ENCODE data around the gene TNFRSF4. TPM values are rescaled to one million over a fixed set of nuclear protein-coding genes. Genes with fewer than 3 reads are reported as not detected.

The TNFRSF4 gene
- total RNA-seq, 1 donor from 2014 or later: not detected

- Histone ChIP-seq H3K4me1 (peaks cover 16% of the 10 kb centered on the region), H3K36me3 (no peaks in the 10 kb centered on the region), H3K4me3 (no peak overlapping the region), H3K27me3 (peaks cover 2% of the 10 kb centered on the region), H3K9me3 (no peaks in the 10 kb centered on the region), H3K27ac (no peak overlapping the region)
- no peak for DNase-seq (ENCODE audit: extremely low spot score in 2 of 2)
- TF ChIP-seq, protein P1, sequence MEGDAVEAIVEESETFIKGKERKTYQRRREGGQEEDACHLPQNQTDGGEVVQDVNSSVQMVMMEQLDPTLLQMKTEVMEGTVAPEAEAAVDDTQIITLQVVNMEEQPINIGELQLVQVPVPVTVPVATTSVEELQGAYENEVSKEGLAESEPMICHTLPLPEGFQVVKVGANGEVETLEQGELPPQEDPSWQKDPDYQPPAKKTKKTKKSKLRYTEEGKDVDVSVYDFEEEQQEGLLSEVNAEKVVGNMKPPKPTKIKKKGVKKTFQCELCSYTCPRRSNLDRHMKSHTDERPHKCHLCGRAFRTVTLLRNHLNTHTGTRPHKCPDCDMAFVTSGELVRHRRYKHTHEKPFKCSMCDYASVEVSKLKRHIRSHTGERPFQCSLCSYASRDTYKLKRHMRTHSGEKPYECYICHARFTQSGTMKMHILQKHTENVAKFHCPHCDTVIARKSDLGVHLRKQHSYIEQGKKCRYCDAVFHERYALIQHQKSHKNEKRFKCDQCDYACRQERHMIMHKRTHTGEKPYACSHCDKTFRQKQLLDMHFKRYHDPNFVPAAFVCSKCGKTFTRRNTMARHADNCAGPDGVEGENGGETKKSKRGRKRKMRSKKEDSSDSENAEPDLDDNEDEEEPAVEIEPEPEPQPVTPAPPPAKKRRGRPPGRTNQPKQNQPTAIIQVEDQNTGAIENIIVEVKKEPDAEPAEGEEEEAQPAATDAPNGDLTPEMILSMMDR (IDR thresholded peaks at IDR 0.05): no peak
- no peak for TF ChIP-seq POLR2A (IDR thresholded peaks at IDR 0.05)
- TF ChIP-seq POLR2AphosphoS5 (IDR thresholded peaks at IDR 0.05; ENCODE audit: insufficient read depth in 1 of 2, low read depth in 1 of 2): no peak
- intact Hi-C loops (cut with DNase I): no loop called here
Measured at GRCh38 chr1:1244192-1244811, 30.3 kb upstream of the TNFRSF4 start.

DNA sequence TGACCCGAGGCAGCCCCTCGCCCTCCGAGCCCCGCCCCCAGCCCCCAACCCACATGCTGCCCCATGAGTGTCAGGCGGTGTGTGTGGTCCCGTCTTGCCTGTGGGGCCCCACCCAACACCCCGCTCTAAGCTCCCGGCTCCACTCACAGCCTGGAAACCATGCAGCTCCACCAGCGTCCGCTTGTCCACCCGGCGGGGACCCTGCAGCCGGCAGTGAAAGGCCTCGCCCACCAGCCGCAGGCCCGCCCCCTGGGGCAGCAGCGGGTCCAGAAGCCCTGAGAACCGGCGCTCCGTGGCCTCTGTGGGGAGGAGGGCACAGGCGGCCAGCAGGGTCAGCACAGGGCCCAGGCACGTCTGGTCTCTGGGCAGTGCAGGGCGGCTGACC, 29.8 kb upstream of the TNFRSF4 start:
- intact Hi-C loops (cut with DNase I): no loop called here
- Histone ChIP-seq H3K27ac (no peak overlapping the region), H3K9me3 (no peaks in the 10 kb centered on the region), H3K4me1 (peaks cover 20% of the 10 kb centered on the region), H3K36me3 (no peaks in the 10 kb centered on the region), H3K4me3 (no peak overlapping the region), H3K27me3 (peaks cover 4% of the 10 kb centered on the region)
- TF ChIP-seq, protein P1 (IDR thresholded peaks at IDR 0.05): no peak
- no peak for TF ChIP-seq POLR2A (IDR thresholded peaks at IDR 0.05)
- TF ChIP-seq POLR2AphosphoS5 (IDR thresholded peaks at IDR 0.05; ENCODE audit: insufficient read depth in 1 of 2, low read depth in 1 of 2): no peak
- DNase-seq (ENCODE audit: extremely low spot score in 2 of 2): no peak

DNA sequence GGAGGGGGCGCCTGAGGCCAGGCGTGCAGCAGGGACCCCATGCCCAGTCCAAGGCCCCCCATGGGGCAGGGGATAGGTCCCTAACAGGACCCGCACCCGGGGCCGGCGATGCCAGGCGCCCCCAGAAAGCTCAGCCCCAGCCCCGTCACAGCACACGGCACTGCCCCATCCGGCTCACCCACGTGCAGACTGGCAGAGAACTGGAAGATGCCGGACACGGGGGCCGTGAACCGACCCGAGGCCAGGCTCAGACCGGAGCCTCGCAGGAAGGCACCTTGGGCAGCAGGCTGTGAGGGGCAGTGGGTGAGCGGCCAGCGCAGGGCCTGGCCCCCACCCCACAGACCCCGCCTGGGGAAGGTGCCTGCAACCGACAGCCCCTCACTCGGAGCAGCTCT, 29.3 kb upstream of the TNFRSF4 start:
- intact Hi-C loops (cut with DNase I): no loop called here
- Histone ChIP-seq H3K27ac (no peak overlapping the region), H3K36me3 (no peaks in the 10 kb centered on the region), H3K4me1 (peaks cover 24% of the 10 kb centered on the region), H3K4me3 (no peak overlapping the region), H3K9me3 (no peaks in the 10 kb centered on the region), H3K27me3 (peaks cover 4% of the 10 kb centered on the region)
- TF ChIP-seq, protein P1 (IDR thresholded peaks at IDR 0.05): no peak
- TF ChIP-seq POLR2A (IDR thresholded peaks at IDR 0.05) (no peak), POLR2AphosphoS5 (IDR thresholded peaks at IDR 0.05; ENCODE audit: insufficient read depth in 1 of 2, low read depth in 1 of 2) (no peak)
- DNase-seq (ENCODE audit: extremely low spot score in 2 of 2): no peak

- intact Hi-C loops (cut with DNase I): no loop called here
- no peaks in the 10 kb centered on the region for H3K9me3 ChIP-seq
- H3K4me3 ChIP-seq: no peak overlapping the region
- no peak overlapping the region for H3K27ac ChIP-seq
- TF ChIP-seq POLR2AphosphoS5 (IDR thresholded peaks at IDR 0.05; ENCODE audit: insufficient read depth in 1 of 2, low read depth in 1 of 2): no peak
- TF ChIP-seq POLR2A (IDR thresholded peaks at IDR 0.05): no peak
- TF ChIP-seq, protein P1 (IDR thresholded peaks at IDR 0.05): no peak
- peaks cover 7% of the 10 kb centered on the region for H3K27me3 ChIP-seq
- no peak for DNase-seq (ENCODE audit: extremely low spot score in 2 of 2)
- H3K36me3 ChIP-seq: no peaks in the 10 kb centered on the region
- peaks cover 30% of the 10 kb centered on the region for H3K4me1 ChIP-seq
Measured at GRCh38 chr1:1242461-1243265, 28.7 kb upstream of the TNFRSF4 start.
